ENCODE results near the gene ARHGAP28.
"Not testable (repeated sequence)": the region's sequence is repeated elsewhere in the genome, so short reads cannot be mapped to it uniquely, and the experiment has no call there.

Gene ARHGAP28

GRCh38 chr18:6830916-6831315 lies 101.4 kb downstream of the ARHGAP28 start:
- TF ChIP-seq, protein P1, sequence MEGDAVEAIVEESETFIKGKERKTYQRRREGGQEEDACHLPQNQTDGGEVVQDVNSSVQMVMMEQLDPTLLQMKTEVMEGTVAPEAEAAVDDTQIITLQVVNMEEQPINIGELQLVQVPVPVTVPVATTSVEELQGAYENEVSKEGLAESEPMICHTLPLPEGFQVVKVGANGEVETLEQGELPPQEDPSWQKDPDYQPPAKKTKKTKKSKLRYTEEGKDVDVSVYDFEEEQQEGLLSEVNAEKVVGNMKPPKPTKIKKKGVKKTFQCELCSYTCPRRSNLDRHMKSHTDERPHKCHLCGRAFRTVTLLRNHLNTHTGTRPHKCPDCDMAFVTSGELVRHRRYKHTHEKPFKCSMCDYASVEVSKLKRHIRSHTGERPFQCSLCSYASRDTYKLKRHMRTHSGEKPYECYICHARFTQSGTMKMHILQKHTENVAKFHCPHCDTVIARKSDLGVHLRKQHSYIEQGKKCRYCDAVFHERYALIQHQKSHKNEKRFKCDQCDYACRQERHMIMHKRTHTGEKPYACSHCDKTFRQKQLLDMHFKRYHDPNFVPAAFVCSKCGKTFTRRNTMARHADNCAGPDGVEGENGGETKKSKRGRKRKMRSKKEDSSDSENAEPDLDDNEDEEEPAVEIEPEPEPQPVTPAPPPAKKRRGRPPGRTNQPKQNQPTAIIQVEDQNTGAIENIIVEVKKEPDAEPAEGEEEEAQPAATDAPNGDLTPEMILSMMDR (IDR thresholded peaks at IDR 0.05; ENCODE audit: low read depth, low read length) = no peak
- H3K4me3 ChIP-seq (ENCODE audit: low read depth, low read length) = no peak overlapping the region

- TF ChIP-seq, protein P1 (IDR thresholded peaks at IDR 0.05; ENCODE audit: low read depth, low read length) = no peak
- no peak overlapping the region for H3K4me3 ChIP-seq (ENCODE audit: low read depth, low read length)
Measured at GRCh38 chr18:6835345-6835744, 105.8 kb downstream of the ARHGAP28 start.

GRCh38 chr18:6836331-6836730 lies 106.8 kb downstream of the ARHGAP28 start:
- no peak overlapping the region for H3K4me3 ChIP-seq (ENCODE audit: low read depth, low read length)
- TF ChIP-seq, protein P1 (IDR thresholded peaks at IDR 0.05; ENCODE audit: low read depth, low read length) = no peak

DNA sequence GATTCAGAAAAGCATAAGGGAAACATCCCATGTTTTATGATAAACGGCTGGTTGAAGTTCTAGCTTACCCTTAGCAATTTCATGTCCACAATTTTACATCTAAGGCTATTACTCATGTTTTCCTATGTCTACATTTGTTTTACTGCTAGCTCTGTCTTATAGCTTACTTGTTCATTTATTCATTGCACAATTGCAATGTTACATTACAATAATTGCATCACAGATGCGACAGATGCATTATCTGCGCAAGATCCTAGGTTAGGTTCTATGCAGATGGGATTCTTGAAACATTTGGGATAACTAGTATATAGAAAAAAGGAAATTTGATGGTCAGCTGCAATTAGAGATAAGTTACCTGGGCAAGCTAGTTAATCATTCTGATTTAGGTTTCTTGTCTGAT lies 108.4 kb downstream of the ARHGAP28 start:
- TF ChIP-seq, protein P1 (IDR thresholded peaks at IDR 0.05; ENCODE audit: low read depth, low read length) = no peak
- H3K4me3 ChIP-seq (ENCODE audit: low read depth, low read length) = no peak overlapping the region

DNA sequence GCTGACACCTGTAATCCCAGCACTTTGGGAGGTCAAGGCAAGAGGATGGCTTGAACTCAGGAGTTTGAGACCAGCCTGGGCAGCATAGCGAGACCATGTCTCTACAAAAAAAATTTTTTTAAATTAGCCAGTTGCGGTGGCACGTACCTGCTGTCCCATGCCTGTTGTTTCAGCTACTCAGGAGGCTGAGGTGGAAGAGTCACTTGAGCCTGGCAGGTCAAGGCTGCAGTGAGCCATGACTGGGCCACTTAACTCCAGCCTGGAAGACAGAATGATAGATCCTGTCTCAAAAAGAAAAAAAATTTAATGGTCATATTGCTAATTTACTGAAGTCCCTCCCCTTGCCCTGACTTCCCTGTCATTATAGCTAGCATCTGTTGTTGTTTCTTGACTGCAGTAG lies 112.6 kb downstream of the ARHGAP28 start:
- no peak overlapping the region for H3K4me3 ChIP-seq (ENCODE audit: low read depth, low read length)
- TF ChIP-seq, protein P1 (IDR thresholded peaks at IDR 0.05; ENCODE audit: low read depth, low read length) = no peak

- TF ChIP-seq, protein P1 (IDR thresholded peaks at IDR 0.05; ENCODE audit: low read depth, low read length) = no peak
- H3K4me3 ChIP-seq (ENCODE audit: low read depth, low read length) = no peak overlapping the region
Measured at GRCh38 chr18:6843308-6843707, 113.8 kb downstream of the ARHGAP28 start.

GRCh38 chr18:6845521-6845920 lies 116.0 kb downstream of the ARHGAP28 start:
- H3K4me3 ChIP-seq (ENCODE audit: low read depth, low read length) = not testable (repeated sequence)

DNA sequence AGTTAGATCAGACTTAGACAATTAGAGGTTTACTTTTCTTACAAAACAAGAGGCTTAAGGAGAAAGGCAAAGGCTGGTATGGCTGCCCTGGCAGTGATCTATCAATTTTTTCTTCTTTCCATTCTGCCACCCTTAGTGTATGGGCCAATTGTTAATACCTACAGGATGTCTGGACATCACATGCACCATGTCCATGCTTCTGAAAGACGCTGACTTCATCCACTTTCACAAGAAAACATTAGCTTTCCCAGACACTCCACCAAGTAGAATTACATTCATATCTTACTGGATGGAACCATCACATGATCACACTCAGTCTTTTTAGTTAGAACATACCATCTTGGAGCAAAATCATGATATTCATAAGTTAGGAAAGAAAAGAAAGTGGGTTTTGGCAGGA lies 120.9 kb downstream of the ARHGAP28 start:
- no peak overlapping the region for H3K4me3 ChIP-seq (ENCODE audit: low read depth, low read length)
- TF ChIP-seq, protein P1 (IDR thresholded peaks at IDR 0.05; ENCODE audit: low read depth, low read length) = no peak

All from WI38 (cell line).